Kidney (tissue), 14 donors: Measurements from ENCODE around the gene CIITA. TPM values are rescaled to one million over a fixed set of nuclear protein-coding genes. Genes with fewer than 3 reads are reported as not detected.

Source experiments
- DNase-seq, 5 donors: peaks; one replicate each; pipeline ENCODE4 v3.0.0-alpha.2; 2013 to 2020
- FAIRE-seq: peaks from 2 replicates; lab custom pipeline; 2012; peaks lifted over from hg19 to GRCh38; lab: Jason Lieb, UNC
- H3K27ac ChIP-seq, 2 donors: one replicate each; pipeline ENCODE4 v1.7.0; 2013; ENCODE audit warnings: low read depth in 2 of 2, low read length in 2 of 2, inconsistent platforms in 1 of 2
- H3K27me3 ChIP-seq: one replicate; pipeline ENCODE4 v1.7.1; 2013; ENCODE audit warnings: low read length, inconsistent platforms; ENCODE audit not compliant: control insufficient read depth, insufficient read depth
- H3K36me3 ChIP-seq, 3 donors: one replicate each; pipeline versions ENCODE4 v1.7.0 to v1.7.1; 2013; ENCODE audit warnings: low read length in 3 of 3, control low read depth in 1 of 3, inconsistent platforms in 1 of 3; ENCODE audit not compliant: insufficient read depth in 3 of 3, control insufficient read depth in 2 of 3
- H3K4me1 ChIP-seq, 3 donors: one replicate each; pipeline versions ENCODE4 v1.7.0 to v1.7.1; 2013; ENCODE audit warnings: low read length in 3 of 3, inconsistent platforms in 1 of 3, low read depth in 1 of 3; ENCODE audit not compliant: control insufficient read depth in 2 of 3, insufficient read depth in 2 of 3
- H3K4me3 ChIP-seq, 3 donors: one replicate each; pipeline versions ENCODE4 v1.7.0 to v1.8.1; 2013; ENCODE audit warnings: low read length in 3 of 3, control low read depth in 1 of 3, inconsistent platforms in 1 of 3
- H3K9ac ChIP-seq, 3 donors: one replicate each; pipeline versions ENCODE4 v1.7.0 to v1.7.1; 2013; ENCODE audit warnings: low read length in 3 of 3, control low read depth in 1 of 3, inconsistent platforms in 1 of 3
- H3K9me3 ChIP-seq, 3 donors: one replicate each; pipeline versions ENCODE4 v1.7.0 to v1.7.1; 2013; ENCODE audit warnings: low read length in 3 of 3, control low read depth in 1 of 3, inconsistent platforms in 1 of 3; ENCODE audit not compliant: control insufficient read depth in 2 of 3, insufficient read depth in 1 of 3
- intact Hi-C: fragments of 100-400 bp; cut with DNase I; formaldehyde crosslinking; loops from one replicate; pipeline ENCODE4 v1.11.1; 2022
- polyA plus RNA-seq: library from polyadenylated mRNA; stranded (reverse); fragments of 350-450 nt; fragmentation: Illumina TruSeq; extraction: RNeasy Lipid Tissue Mini Kit (QIAGEN cat#74804); gene quantifications from one replicate; pipeline ENCODE4 v1.2.3, GENCODE V29; 2014; ENCODE audit warnings: low read depth, low replicate concordance; ENCODE audit not compliant: insufficient read depth
- total RNA-seq: library from RNA; stranded (reverse); fragmentation: NEBNext Ultra II Directional; extraction: Animal tissue kit (Norgen Biotek cat#: 25700); gene quantifications from one replicate; pipeline ENCODE4 v1.2.1, GENCODE V29; 2021
- TF ChIP-seq, protein P1 (sequence below): IDR thresholded peaks from 3 replicates; pipeline ENCODE4 v1.5.1; 2012; ENCODE audit warnings: mild to moderate bottlenecking, moderate library complexity, borderline replicate concordance; ENCODE audit not compliant: insufficient read depth; ENCODE audit errors: extremely low read depth
- donor health status: control.
- donor health status: control.
- donor health status: control.
- donor health status: control.
- donor health status: control.
- donor health status: DM: yes; HTN: yes; CAD: no.
- donor health status: Normal renal cell carcinoma (clear cell type).

Gene CIITA
- total and polyA plus RNA-seq, 2 donors from 2014 or later: 8.3 to 50.5 TPM

DNA sequence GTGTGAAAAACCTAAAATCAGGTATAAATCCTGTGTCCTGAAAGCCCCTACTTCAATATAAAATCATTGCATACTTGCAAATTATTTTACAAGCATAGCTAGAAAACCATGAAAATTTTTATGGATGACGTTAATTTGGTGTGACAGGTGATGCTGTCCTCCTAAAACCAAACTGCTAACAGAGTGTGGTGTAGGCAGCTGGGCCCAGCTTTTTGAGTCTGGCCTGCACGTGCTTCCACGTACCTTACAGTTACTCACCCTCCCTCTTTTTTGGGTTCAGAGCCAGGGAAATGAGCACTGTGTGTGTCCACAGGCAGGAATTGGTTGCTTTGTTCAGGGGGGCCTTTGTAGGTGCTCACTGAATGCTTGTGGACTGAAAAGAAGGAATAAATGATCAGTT lies 103.8 kb downstream of the CIITA start:
- Histone ChIP-seq H3K4me3 (no peak overlapping the region), H3K9me3 (no peaks in the 10 kb centered on the region), H3K27ac (no peak overlapping the region), H3K9ac (no peak overlapping the region), H3K27me3 (no peaks in the 10 kb centered on the region), H3K36me3 (peaks cover 2 to 8% (median 5%) of the 10 kb centered on the region in 3 donors), H3K4me1 (peaks cover 0 to 6% (median 2%) of the 10 kb centered on the region in 3 donors)
- TF ChIP-seq, protein P1, sequence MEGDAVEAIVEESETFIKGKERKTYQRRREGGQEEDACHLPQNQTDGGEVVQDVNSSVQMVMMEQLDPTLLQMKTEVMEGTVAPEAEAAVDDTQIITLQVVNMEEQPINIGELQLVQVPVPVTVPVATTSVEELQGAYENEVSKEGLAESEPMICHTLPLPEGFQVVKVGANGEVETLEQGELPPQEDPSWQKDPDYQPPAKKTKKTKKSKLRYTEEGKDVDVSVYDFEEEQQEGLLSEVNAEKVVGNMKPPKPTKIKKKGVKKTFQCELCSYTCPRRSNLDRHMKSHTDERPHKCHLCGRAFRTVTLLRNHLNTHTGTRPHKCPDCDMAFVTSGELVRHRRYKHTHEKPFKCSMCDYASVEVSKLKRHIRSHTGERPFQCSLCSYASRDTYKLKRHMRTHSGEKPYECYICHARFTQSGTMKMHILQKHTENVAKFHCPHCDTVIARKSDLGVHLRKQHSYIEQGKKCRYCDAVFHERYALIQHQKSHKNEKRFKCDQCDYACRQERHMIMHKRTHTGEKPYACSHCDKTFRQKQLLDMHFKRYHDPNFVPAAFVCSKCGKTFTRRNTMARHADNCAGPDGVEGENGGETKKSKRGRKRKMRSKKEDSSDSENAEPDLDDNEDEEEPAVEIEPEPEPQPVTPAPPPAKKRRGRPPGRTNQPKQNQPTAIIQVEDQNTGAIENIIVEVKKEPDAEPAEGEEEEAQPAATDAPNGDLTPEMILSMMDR: no peak
- intact Hi-C loops: no loop called here
- DNase-seq (no peak), FAIRE-seq (no peak)

DNA sequence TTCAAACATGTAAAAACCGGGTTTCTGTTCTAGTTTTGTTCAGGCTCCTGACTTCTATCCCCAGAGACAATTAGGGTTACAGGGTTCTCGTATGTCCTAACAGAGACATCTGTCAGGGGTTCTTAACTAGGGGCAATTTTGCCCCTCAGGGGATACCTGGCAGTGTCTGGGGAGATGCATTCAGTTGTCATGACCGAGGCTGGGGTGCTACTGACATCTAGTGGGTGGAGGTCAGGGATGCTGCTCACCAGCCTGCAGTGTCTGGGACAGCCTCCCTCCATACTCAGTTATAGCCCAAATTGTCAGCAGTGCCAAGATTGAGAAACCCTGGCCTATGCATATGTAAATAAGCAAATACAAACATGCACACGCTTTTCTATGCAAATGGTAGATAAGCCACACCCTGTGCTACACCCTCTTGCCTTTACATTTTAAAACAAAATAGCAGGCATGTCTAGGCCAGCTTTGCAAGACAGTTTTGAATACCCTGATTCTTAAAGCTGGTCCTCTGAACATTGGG lies 104.8 kb downstream of the CIITA start:
- H3K27ac ChIP-seq: no peak overlapping the region
- no peak for FAIRE-seq
- H3K9ac ChIP-seq: no peak overlapping the region

DNA sequence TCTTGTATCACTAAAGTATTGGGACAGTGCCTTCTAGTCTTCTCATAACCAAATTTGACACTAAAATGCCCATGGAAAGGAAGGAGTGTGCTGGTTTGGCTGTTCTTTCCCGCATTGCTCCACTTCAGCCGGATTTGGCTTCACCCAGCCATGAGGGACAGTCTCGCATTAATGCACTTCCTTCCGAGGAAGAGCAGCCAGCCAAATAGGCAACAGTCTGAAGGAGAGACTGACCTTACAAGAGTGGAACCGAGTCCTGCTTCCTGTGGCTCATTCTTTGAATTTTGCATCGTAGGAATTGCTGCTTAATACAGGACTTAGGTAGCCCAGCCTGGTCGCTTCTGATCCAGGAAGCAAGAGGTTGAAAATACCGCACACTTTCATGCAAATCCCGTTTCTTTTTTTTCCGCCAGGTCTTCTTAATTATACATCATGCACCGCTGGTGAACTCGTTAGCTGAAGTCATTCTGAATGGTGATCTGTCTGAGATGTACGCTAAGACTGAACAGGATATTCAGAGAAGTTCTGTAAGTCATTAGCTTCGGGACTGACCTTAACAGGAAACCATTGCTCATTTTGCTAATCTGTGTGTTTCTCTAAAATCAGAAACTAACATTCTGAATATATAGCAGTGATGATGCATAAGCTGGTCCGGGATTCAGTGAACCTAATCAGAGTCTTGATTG lies 105.6 kb downstream of the CIITA start:
- FAIRE-seq: no peak
- DNase-seq: no peak
- intact Hi-C loops: no loop called here

More for the DNA sequence above, 104.8 kb downstream of the CIITA start:
- intact Hi-C loops: no loop called here
- H3K36me3 ChIP-seq: peaks cover 2 to 8% (median 5%) of the 10 kb centered on the region in 3 donors
- no peaks in the 10 kb centered on the region for H3K27me3 ChIP-seq
- no peak for DNase-seq
- H3K4me3 ChIP-seq: no peak overlapping the region
- H3K4me1 ChIP-seq: peaks cover 0 to 6% (median 2%) of the 10 kb centered on the region in 3 donors
- no peaks in the 10 kb centered on the region for H3K9me3 ChIP-seq
- TF ChIP-seq, protein P1: no peak

More for the DNA sequence above, 105.6 kb downstream of the CIITA start:
- TF ChIP-seq, protein P1: no peak
- Histone ChIP-seq H3K27ac (no peak overlapping the region), H3K4me1 (peaks cover 0 to 6% (median 0%) of the 10 kb centered on the region in 3 donors), H3K27me3 (no peaks in the 10 kb centered on the region), H3K4me3 (no peak overlapping the region), H3K9me3 (no peaks in the 10 kb centered on the region), H3K36me3 (peaks cover 2 to 8% (median 8%) of the 10 kb centered on the region in 3 donors), H3K9ac (no peak overlapping the region)
